BJ (cell line): Measurements from ENCODE around the gene CDKAL1. TPM values are rescaled to one million over a fixed set of nuclear protein-coding genes. Genes with fewer than 3 reads are reported as not detected.

Experiments used
- CTCF ChIA-PET: fragments of 350-600 bp; formaldehyde crosslinking; extraction: SDS; loops from one replicate; lab custom pipeline; 2021; ENCODE audit warnings: antibody characterized with exemption, inconsistent platforms; lab: Yijun Ruan, JAX
- POLR2A ChIA-PET: fragments of 300-600 bp; sonication (Branson Sonifier 250); formaldehyde crosslinking; extraction: SDS; loops from one replicate; lab custom pipeline; 2021; ENCODE audit warnings: antibody characterized with exemption; lab: Charles Lee
- DNase-seq: peaks from one replicate; pipeline ENCODE4 v3.0.0-alpha.2; 2011; ENCODE audit warnings: low read depth
- H3K27me3 ChIP-seq: 2 replicates; pipeline ENCODE4 v1.6.0; 2011; ENCODE audit warnings: low read length; ENCODE audit not compliant: control insufficient read depth, insufficient read depth
- H3K36me3 ChIP-seq: 2 replicates; pipeline ENCODE4 v1.5.1; 2011; ENCODE audit warnings: low read length; ENCODE audit not compliant: control insufficient read depth, insufficient read depth
- H3K4me3 ChIP-seq: 2 replicates; pipeline ENCODE4 v1.5.1; 2011; ENCODE audit warnings: low read depth, mild to moderate bottlenecking, control low read depth, low read length
- polyA plus RNA-seq: library from polyadenylated mRNA; depleted of rRNA; stranded (reverse); fragments of >200 nt; gene quantifications from 2 replicates; pipeline ENCODE4 v1.2.3, GENCODE V29; 2011
- TF ChIP-seq, protein P1 (sequence below): IDR thresholded peaks from 2 replicates; pipeline ENCODE4 v1.5.1; 2011; ENCODE audit warnings: low read depth, mild to moderate bottlenecking, control low read depth, inconsistent platforms, low read length, moderate library complexity; ENCODE audit not compliant: insufficient read depth

The CDKAL1 gene
- polyA plus RNA-seq, 1 experiment = 3.8 TPM

DNA sequence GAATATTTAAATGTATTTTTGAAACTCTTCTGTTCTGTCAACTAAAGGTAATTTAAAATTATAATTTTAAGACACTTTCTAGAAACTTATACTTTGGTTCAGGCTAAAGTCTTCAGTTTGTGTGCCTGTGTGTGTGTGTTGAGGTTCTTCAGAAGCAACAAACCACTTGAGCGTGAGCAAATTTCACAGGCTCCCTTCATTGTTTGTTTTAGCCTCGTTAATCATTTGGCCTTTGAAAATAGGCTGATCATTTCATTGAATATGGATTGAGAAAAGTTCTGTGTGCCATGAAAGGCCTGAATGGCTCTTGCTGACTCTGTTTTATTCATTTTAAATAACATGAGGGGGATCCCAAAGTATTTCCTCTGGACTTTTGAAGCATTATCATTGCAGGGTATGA, 420.1 kb downstream of the CDKAL1 start:
- no peak for DNase-seq
- Histone ChIP-seq H3K36me3 (no peaks in the 10 kb centered on the region), H3K27me3 (no peaks in the 10 kb centered on the region), H3K4me3 (no peak overlapping the region)
- TF ChIP-seq, protein P1, sequence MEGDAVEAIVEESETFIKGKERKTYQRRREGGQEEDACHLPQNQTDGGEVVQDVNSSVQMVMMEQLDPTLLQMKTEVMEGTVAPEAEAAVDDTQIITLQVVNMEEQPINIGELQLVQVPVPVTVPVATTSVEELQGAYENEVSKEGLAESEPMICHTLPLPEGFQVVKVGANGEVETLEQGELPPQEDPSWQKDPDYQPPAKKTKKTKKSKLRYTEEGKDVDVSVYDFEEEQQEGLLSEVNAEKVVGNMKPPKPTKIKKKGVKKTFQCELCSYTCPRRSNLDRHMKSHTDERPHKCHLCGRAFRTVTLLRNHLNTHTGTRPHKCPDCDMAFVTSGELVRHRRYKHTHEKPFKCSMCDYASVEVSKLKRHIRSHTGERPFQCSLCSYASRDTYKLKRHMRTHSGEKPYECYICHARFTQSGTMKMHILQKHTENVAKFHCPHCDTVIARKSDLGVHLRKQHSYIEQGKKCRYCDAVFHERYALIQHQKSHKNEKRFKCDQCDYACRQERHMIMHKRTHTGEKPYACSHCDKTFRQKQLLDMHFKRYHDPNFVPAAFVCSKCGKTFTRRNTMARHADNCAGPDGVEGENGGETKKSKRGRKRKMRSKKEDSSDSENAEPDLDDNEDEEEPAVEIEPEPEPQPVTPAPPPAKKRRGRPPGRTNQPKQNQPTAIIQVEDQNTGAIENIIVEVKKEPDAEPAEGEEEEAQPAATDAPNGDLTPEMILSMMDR = no peak
- ChIA-PET POLR2A (no interaction called here), CTCF (no interaction called here)

DNA sequence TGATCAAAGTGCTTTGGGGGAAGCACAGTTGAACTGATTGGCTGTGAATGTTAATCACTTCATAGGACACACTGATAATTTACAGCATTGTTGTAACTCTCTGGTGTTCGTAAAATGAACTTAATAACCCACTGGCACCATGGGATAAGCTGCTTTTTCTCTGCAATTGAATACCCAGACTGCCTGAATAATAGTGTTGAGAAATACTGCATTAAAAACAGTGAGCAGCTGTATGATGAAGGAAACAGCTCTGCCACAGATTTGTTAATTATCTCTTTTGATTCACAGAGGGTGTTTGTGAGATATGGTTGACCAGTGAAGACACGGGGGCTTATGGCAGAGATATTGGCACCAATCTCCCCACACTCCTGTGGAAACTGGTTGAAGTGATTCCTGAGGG, 420.9 kb downstream of the CDKAL1 start:
- TF ChIP-seq, protein P1 = no peak
- Histone ChIP-seq H3K36me3 (no peaks in the 10 kb centered on the region), H3K27me3 (no peaks in the 10 kb centered on the region), H3K4me3 (no peak overlapping the region)
- DNase-seq = no peak
- CTCF ChIA-PET = interaction anchor here (0.9 kb wide), 1 partner anchor 15 kb away, joined by 3 read pairs; no protein-coding TSS in a partner anchor
- POLR2A ChIA-PET = no interaction called here

DNA sequence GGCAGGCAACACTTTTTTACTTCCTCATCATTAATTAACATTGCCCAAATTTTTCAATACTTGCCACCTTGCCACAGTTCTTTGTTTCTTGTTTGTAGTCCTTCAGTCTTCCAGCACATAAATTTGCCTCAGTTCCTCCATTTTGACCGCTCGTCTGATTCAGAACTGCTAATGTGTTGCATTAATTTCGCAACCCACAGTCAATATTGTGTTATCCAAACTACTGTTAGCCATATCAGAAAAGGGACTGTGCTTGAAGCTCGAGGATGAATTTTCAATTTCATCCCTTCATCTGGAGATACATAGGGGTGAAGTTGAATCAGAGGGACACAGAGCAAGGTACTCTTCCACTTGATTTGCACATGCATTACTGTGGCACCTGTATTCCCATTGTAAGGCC, 421.5 kb downstream of the CDKAL1 start:
- Histone ChIP-seq H3K36me3 (no peaks in the 10 kb centered on the region), H3K27me3 (no peaks in the 10 kb centered on the region), H3K4me3 (no peak overlapping the region)
- POLR2A ChIA-PET = no interaction called here
- CTCF ChIA-PET = interaction anchor here (0.9 kb wide), 1 partner anchor 14 kb away, joined by 3 read pairs; no protein-coding TSS in a partner anchor
- TF ChIP-seq, protein P1 = no peak
- no peak for DNase-seq

DNA sequence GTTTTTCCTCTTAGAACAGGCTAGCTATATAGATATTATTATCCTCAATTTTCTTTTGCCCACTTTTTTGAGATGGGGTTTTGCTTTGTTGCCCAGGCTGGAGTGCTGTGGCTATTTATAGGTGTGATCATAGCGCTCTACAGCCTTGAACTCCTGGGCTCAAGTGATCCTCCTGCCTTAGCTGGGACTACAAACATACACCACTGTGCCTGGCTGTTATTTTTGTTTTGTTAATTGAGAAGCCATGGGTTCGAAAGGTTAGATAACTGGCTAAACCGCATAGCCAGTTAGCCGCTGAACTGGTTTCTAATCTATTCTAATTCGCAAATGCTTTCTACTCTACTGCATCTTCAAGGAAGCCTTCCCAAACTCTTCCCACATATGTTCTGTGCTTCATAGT, 425.8 kb downstream of the CDKAL1 start:
- TF ChIP-seq, protein P1 = no peak
- no peaks in the 10 kb centered on the region for H3K36me3 ChIP-seq
- ChIA-PET POLR2A (interaction anchor here (0.6 kb wide), 1 partner anchor 624 kb away, joined by 14 read pairs; no protein-coding TSS in a partner anchor), CTCF (interaction anchor here (1.4 kb wide), 1 partner anchor 9 kb away, joined by 3 read pairs; no protein-coding TSS in a partner anchor)
- no peak overlapping the region for H3K4me3 ChIP-seq
- no peaks in the 10 kb centered on the region for H3K27me3 ChIP-seq
- DNase-seq = no peak

DNA sequence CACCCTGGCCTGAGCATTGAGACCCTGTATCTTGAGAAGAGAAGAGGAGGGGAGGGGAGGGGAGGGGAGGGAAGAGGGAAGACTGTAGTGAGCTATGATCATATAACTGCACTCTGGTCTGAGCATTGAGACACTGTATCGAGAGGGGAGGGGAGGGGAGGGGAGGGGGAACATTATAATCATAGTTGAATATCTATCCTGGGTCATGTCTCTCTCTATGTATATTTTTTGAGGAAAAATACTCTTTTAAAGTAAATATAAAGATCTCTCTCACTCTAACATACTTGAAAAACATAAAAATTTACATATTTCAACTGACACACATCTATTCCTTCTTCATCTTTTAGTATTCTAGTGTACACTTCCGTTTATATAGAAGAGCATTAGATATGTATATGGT, 431.0 kb downstream of the CDKAL1 start:
- ChIA-PET POLR2A (no interaction called here), CTCF (no interaction called here)
- TF ChIP-seq, protein P1 = no peak
- DNase-seq = no peak
- Histone ChIP-seq H3K4me3 (no peak overlapping the region), H3K27me3 (no peaks in the 10 kb centered on the region), H3K36me3 (no peaks in the 10 kb centered on the region)
